NT2/D1 (cell line): ENCODE results near the gene GIPC1.

Experiments
- SUZ12 ChIP-seq: IDR thresholded peaks from 2 replicates; pipeline ENCODE4 v1.6.1; 2011; ENCODE audit not compliant: insufficient read length, insufficient read depth; ENCODE audit errors: extremely low read depth
- YY1 ChIP-seq: IDR thresholded peaks from 2 replicates; pipeline ENCODE4 v1.6.1; 2011; ENCODE audit not compliant: insufficient read length, insufficient read depth
- ZNF274 ChIP-seq: IDR thresholded peaks from 2 replicates; pipeline ENCODE4 v1.6.1; 2011; ENCODE audit warnings: mild to moderate bottlenecking, low read depth, low read length

- TF ChIP-seq YY1, result no peak
- TF ChIP-seq ZNF274, result no peak
- TF ChIP-seq SUZ12, result no peak
These were observed 16.6 kb upstream of the GIPC1 start for GRCh38 chr19:14512406-14512961.
